BLaER1 treated with 17β-estradiol and CSF1 and Interleukin-3, amounts not matched to agents 10 nM and 100 nM (cell line): Measurements from ENCODE around the gene DCAF17.

Experiments
- H3K27ac ChIP-seq, 11 experiments: shearing (Covaris generic); formaldehyde crosslinking; 2 replicates each; pipeline ENCODE4 v1.8.1; 2022
- H3K27me3 ChIP-seq, 11 experiments: shearing (Covaris generic); formaldehyde crosslinking; 2 replicates each; pipeline ENCODE4 v1.8.1; 2022
- H3K36me3 ChIP-seq, 11 experiments: shearing (Covaris generic); formaldehyde crosslinking; 2 replicates each; pipeline ENCODE4 v1.8.1; 2022
- H3K4me1 ChIP-seq, 10 experiments: shearing (Covaris generic); formaldehyde crosslinking; 2 replicates each; pipeline ENCODE4 v1.8.1; 2022
- H3K4me2 ChIP-seq, 11 experiments: shearing (Covaris generic); formaldehyde crosslinking; 2 replicates each; pipeline ENCODE4 v1.8.1; 2022
- H3K4me3 ChIP-seq, 10 experiments: shearing (Covaris generic); formaldehyde crosslinking; 2 replicates each; pipeline ENCODE4 v1.8.1; 2022
- H3K9ac ChIP-seq, 11 experiments: shearing (Covaris generic); formaldehyde crosslinking; 2 replicates each; pipeline ENCODE4 v1.8.1; 2022
- H3K9me3 ChIP-seq, 11 experiments: shearing (Covaris generic); formaldehyde crosslinking; replicated peaks in 1 of 11; 2 replicates each; pipeline ENCODE4 v1.8.1; 2022
- H4K20me1 ChIP-seq, 11 experiments: shearing (Covaris generic); formaldehyde crosslinking; 2 replicates each; pipeline ENCODE4 v1.8.1; 2022
- Cebpa-rat ChIP-seq, 11 experiments: shearing (Covaris generic); IDR thresholded peaks; 2 replicates each; pipeline ENCODE4 v1.8.1; 2022

DCAF17 gene

DNA sequence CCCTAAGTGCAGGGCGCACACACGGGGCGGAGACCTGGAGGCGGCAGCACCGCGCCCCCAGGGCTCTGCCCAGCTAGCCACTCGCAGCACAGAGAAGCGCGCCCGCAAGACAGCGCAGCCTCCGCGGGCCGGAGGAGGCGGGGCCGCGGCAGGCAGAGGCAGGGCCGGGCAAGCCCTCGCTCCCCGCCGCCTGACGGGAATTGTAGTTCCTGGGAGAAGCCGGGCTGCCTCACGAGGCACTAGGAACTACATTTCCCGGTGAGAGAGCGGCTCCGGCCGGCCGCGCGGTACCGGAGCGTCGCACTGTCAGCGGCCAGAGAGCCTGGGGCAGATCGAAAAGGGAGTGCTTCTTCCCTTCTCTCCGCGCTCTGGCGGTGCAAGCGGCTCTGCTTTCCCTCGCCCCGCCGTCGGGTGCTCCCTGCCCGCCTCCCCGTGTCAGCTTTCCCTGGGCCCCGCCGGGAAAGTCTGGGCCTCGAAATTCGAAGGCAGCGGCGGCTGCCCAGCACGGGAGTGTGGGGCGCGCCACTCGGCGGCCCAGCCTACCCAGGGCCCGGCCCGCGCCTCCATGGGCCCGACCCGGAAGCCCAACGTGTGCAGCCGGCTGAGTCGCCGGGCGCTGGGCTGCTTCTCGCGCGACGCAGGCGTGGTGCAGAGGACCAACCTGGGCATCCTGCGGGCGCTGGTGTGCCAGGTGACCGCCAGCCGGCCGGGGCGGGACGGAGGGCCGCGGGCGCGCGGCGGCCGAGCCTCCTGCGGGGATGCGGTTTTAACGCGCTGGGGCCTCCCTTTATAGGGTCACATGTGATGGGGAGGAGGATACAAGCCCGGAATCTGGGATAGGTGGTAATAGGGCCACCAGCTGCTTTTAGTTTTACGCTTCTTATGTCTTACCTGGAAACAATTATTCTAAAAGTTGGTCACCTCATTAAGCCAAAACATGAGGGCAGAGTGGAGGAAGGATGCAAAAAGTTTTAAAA, at the start of gene DCAF17:
Gene DCAF17 (plus strand): TSS at position 214 of the 977 bp plus-strand sequence. CDS start 352 bp downstream, at position 566.
- Histone ChIP-seq H3K27me3 (no peaks in the 10 kb centered on the region), H3K4me2 (peak within 1 kb of the TSS; percentile 65 to 91 (median 79)), H3K9me3 (peaks cover 25 to 46% (median 33%) of the 10 kb centered on the region in 11 experiments), H3K9ac (peak within 1 kb of the TSS; percentile 79 to 99 (median 95)), H4K20me1 (no peaks in the 10 kb centered on the region), H3K36me3 (peaks cover 49 to 66% (median 58%) of the 10 kb centered on the region in 11 experiments), H3K4me3 (peak within 1 kb of the TSS; percentile 69 to 87 (median 74)), H3K27ac (peak within 1 kb of the TSS; percentile 89 to 99 (median 95)), H3K4me1 (peaks cover 15 to 29% (median 23%) of the 10 kb centered on the region in 10 experiments)
- no peak for TF ChIP-seq Cebpa-rat (IDR thresholded peaks at IDR 0.05)

DNA sequence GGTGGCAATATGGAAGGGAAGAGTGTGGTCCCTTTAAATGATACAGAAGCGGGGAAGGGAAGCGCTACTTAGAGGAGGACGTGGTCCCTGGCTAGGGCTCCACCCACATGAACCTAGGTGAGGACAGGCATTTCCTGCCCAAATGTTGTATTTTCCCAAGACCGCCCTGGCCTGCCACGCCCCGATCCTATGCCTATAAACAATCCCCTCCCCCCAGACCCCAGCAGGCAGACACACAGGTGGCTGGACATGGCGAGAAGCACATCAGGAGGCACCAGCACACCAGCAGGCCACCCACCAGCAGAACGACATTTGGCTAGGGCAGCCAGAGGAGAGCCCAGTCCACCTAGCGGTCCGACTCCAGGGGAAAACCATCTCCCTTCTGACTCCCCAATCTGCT, 47.4 kb upstream of the DCAF17 start:
- Histone ChIP-seq H3K4me2 (no peak overlapping the region), H3K36me3 (peaks cover 0 to 23% (median 9%) of the 10 kb centered on the region in 11 experiments; a peak in 12 of 22 replicates), H3K9ac (no peak overlapping the region), H3K4me1 (peaks cover 0 to 12% (median 0%) of the 10 kb centered on the region in 10 experiments; a peak in 7 of 20 replicates), H3K27ac (no peak overlapping the region), H3K27me3 (no peaks in the 10 kb centered on the region), H3K4me3 (no peak overlapping the region), H4K20me1 (no peaks in the 10 kb centered on the region), H3K9me3 (peaks cover 8 to 13% (median 12%) of the 10 kb centered on the region in 11 experiments)
- no peak for TF ChIP-seq Cebpa-rat (IDR thresholded peaks at IDR 0.05)

DNA sequence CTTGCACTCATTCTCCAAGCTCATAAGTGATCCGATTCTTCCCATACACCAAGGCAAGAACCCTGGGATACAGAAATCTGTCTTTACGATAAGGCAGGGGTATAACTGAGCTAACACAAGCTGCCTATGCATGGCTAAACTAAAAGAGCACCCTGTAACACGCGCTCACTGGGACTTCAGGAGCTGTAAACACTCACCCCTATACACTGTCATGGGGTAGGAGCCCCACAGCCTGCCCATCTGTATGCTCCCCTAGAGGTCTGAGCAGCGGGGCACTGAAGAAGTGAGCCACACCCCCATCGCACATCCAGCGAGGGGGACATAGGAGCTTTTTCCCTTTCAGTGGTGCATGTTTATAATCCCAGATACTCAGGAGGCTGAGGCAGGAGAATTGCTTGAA, 47.0 kb upstream of the DCAF17 start:
- H3K9me3 ChIP-seq, result peaks cover 6 to 9% (median 8%) of the 10 kb centered on the region in 11 experiments; a peak in 21 of 22 replicates
- TF ChIP-seq Cebpa-rat (IDR thresholded peaks at IDR 0.05), result no peak
- peaks cover 0 to 12% (median 0%) of the 10 kb centered on the region in 10 experiments; a peak in 7 of 20 replicates for H3K4me1 ChIP-seq
- no peak overlapping the region for H3K4me2 ChIP-seq
- H3K27ac ChIP-seq, result no peak overlapping the region
- no peaks in the 10 kb centered on the region for H4K20me1 ChIP-seq
- H3K4me3 ChIP-seq, result no peak overlapping the region
- H3K9ac ChIP-seq, result no peak overlapping the region
- peaks cover 0 to 19% (median 9%) of the 10 kb centered on the region in 11 experiments; a peak in 12 of 22 replicates for H3K36me3 ChIP-seq
- no peaks in the 10 kb centered on the region for H3K27me3 ChIP-seq

- no peak overlapping the region for H3K9ac ChIP-seq
- H3K4me1 ChIP-seq, result peaks cover 0 to 12% (median 0%) of the 10 kb centered on the region in 10 experiments; a peak in 7 of 20 replicates
- no peaks in the 10 kb centered on the region; a peak in 1 of 22 replicates for H4K20me1 ChIP-seq
- no peaks in the 10 kb centered on the region for H3K27me3 ChIP-seq
- H3K36me3 ChIP-seq, result peaks cover 0 to 9% (median under 1%) of the 10 kb centered on the region in 11 experiments; a peak in 3 of 22 replicates
- H3K4me2 ChIP-seq, result peak overlapping the region in 1 of 11 experiments; percentile 23; a peak in 1 of 22 replicates
- no peak for TF ChIP-seq Cebpa-rat (IDR thresholded peaks at IDR 0.05)
- no peak overlapping the region for H3K27ac ChIP-seq
- H3K4me3 ChIP-seq, result no peak overlapping the region
- no peaks in the 10 kb centered on the region for H3K9me3 ChIP-seq
Observed at GRCh38 chr2:171389325-171389724, 44.7 kb upstream of the DCAF17 start.

- H3K4me3 ChIP-seq, result no peak overlapping the region
- H3K4me1 ChIP-seq, result peaks cover 0 to 12% (median 0%) of the 10 kb centered on the region in 10 experiments; a peak in 7 of 20 replicates
- H4K20me1 ChIP-seq, result no peaks in the 10 kb centered on the region; a peak in 1 of 22 replicates
- peaks cover 0 to 9% (median 0%) of the 10 kb centered on the region in 11 experiments; a peak in 2 of 22 replicates for H3K36me3 ChIP-seq
- H3K9ac ChIP-seq, result no peak overlapping the region
- H3K9me3 ChIP-seq, result no peaks in the 10 kb centered on the region
- TF ChIP-seq Cebpa-rat (IDR thresholded peaks at IDR 0.05), result no peak
- H3K27ac ChIP-seq, result no peak overlapping the region; a peak in 1 of 22 replicates
- H3K4me2 ChIP-seq, result no peak overlapping the region
- no peaks in the 10 kb centered on the region for H3K27me3 ChIP-seq
Observed at GRCh38 chr2:171389780-171390179, 44.2 kb upstream of the DCAF17 start.

- peaks cover 0 to 6% (median 0%) of the 10 kb centered on the region in 11 experiments; a peak in 1 of 22 replicates for H3K9me3 ChIP-seq
- no peaks in the 10 kb centered on the region; a peak in 1 of 22 replicates for H4K20me1 ChIP-seq
- H3K36me3 ChIP-seq, result 0 out of 22 replicates have a peak, but pooled peaks cover 0 to 9% (median 0%) of the 10 kb centered on the region in 11 experiments
- TF ChIP-seq Cebpa-rat (IDR thresholded peaks at IDR 0.05), result no peak
- H3K9ac ChIP-seq, result no peak overlapping the region
- H3K4me3 ChIP-seq, result no peak overlapping the region
- peaks cover 0 to 12% (median 0%) of the 10 kb centered on the region in 10 experiments; a peak in 7 of 20 replicates for H3K4me1 ChIP-seq
- no peaks in the 10 kb centered on the region for H3K27me3 ChIP-seq
- H3K27ac ChIP-seq, result no peak overlapping the region
- H3K4me2 ChIP-seq, result no peak overlapping the region
Observed at GRCh38 chr2:171390941-171391516, 43.0 kb upstream of the DCAF17 start.

DNA sequence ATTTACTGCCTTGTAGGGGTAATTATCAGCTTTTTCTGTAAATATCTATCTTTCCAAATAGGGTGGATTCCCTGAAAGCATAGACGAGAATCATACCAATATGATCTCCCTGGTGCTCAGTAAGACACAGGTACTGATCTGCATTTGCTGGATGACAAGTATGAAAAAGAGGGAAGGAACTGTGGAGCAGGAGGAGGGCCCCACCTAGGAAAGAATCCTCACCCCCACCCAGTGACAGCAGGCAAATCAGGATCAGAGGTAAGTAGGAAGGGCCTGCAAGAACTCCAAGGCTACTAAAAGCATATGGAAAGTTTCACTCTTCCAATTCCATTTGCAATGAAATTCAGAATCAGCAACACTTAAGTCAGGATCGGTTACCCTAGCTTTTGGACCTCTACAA, 42.5 kb upstream of the DCAF17 start:
- no peak for TF ChIP-seq Cebpa-rat (IDR thresholded peaks at IDR 0.05)
- no peaks in the 10 kb centered on the region for H3K27me3 ChIP-seq
- peaks cover 0 to 6% (median 0%) of the 10 kb centered on the region in 11 experiments; a peak in 1 of 22 replicates for H3K9me3 ChIP-seq
- no peak overlapping the region for H3K4me2 ChIP-seq
- 0 out of 22 replicates have a peak, but pooled peaks cover 0 to 9% (median 0%) of the 10 kb centered on the region in 11 experiments for H3K36me3 ChIP-seq
- H3K4me3 ChIP-seq, result no peak overlapping the region
- H3K4me1 ChIP-seq, result peaks cover 0 to 12% (median 0%) of the 10 kb centered on the region in 10 experiments; a peak in 7 of 20 replicates
- H3K9ac ChIP-seq, result no peak overlapping the region
- H3K27ac ChIP-seq, result no peak overlapping the region
- no peaks in the 10 kb centered on the region; a peak in 1 of 22 replicates for H4K20me1 ChIP-seq

DNA sequence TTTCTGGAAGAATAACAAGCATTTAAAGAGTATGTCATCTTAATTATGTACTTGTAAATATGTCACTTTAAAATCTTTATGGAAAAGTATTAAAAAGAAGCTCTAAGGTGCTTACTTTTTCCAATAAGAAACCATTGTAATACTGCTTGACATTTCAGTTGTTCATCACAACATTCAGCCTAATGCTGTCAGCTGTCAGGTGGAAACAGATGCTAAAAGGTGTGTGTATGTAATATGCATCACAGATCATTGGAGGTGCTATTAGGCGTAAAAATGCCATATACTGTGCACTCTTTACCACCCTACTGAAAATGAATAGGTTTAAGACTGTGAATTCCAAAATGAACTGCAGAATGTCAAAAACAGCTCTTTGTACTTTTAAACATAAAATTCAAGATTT, 40.5 kb upstream of the DCAF17 start:
- TF ChIP-seq Cebpa-rat (IDR thresholded peaks at IDR 0.05), result no peak
- no peak overlapping the region for H3K4me3 ChIP-seq
- 0 out of 22 replicates have a peak, but pooled peaks cover 0 to 9% (median 0%) of the 10 kb centered on the region in 11 experiments for H3K36me3 ChIP-seq
- H3K4me1 ChIP-seq, result peaks cover 0 to 4% (median 0%) of the 10 kb centered on the region in 10 experiments; a peak in 3 of 20 replicates
- H3K4me2 ChIP-seq, result no peak overlapping the region
- no peak overlapping the region for H3K27ac ChIP-seq
- H3K27me3 ChIP-seq, result no peaks in the 10 kb centered on the region
- H4K20me1 ChIP-seq, result no peaks in the 10 kb centered on the region; a peak in 1 of 22 replicates
- peaks cover 4 to 16% (median 7%) of the 10 kb centered on the region in 11 experiments; a peak in 9 of 22 replicates for H3K9me3 ChIP-seq
- H3K9ac ChIP-seq, result no peak overlapping the region
